HG02852 (cell line): ENCODE measurements around the gene TMEM11.
"Not testable (repeated sequence)": the region's sequence is repeated elsewhere in the genome, so short reads cannot be mapped to it uniquely, and the experiment has no call there.

Source experiments
- ATAC-seq: cut with Tn5 transposase; IDR thresholded peaks from one replicate; pipeline ENCODE4 v1.9.1; 2021; ENCODE audit warnings: mild to moderate bottlenecking, moderate library complexity; ENCODE audit not compliant: unreplicated experiment

The TMEM11 gene

GRCh38 chr17:21212826-21213637 lies 929 bp downstream of the TMEM11 start:
- no peak for ATAC-seq

GRCh38 chr17:21211825-21212479 lies 2.0 kb downstream of the TMEM11 start:
- ATAC-seq, result no peak

DNA sequence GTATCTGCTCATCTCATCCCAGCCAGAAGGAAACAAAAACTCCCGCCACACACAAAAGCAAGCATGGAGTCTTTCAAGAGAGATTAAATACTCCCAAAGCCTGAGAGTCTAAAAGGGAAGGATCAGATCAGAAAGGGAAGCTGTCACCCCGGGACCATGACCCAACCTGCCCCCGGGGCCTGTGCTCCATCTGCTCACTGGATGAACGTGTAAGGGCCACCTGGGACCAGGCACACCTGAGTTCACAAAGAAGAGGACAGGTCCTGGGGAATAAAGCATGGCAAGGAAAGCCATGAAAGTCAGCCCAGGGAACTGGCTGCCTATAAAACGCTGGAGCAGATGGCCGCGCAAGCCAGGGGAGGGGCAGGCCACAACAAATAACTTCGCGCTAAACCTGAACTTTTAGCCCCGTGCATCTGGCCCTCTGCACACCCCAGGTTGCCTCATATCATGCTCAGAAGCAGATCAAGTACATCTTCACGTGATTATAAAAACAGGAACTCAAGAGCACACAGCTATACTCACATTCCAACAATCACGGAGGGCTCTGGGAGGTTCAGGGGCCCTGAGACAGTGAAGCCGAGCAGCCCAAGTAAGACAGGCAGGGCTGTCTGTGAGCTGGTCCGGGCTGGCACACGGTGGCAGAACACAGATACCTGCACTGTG lies 3.4 kb downstream of the TMEM11 start:
- no peak for ATAC-seq

DNA sequence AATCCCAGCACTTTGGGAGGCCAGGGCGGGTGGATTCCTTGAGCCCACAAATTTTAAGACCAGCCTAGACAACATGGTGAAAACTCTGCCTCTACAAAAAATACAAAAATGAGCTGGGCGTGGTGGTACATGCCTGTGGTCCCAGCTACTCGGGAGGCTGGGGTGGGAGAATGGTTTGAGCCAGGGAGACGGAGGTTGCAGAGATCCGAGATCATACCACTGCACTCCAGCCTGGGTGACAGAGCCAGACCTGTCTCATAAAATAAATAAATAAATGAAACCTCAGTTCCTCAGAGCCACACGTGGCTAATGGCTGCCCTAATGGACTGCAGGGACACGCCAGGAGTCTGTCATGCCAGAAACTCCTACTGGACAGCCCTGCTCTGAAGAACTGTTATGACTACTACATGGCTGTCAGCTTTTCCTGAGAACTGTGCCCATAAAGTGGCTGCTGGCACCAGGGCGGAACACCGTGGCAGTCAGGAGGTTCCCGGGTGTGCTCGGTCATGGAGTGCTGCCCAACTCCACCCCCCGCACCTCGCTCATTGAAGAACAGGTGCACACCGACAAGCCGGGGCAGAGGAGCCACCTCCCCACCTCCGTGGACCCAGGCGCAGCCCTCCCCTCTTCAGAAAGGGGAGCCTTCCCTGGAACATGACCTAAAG lies 4.3 kb downstream of the TMEM11 start:
- ATAC-seq, result no peak

DNA sequence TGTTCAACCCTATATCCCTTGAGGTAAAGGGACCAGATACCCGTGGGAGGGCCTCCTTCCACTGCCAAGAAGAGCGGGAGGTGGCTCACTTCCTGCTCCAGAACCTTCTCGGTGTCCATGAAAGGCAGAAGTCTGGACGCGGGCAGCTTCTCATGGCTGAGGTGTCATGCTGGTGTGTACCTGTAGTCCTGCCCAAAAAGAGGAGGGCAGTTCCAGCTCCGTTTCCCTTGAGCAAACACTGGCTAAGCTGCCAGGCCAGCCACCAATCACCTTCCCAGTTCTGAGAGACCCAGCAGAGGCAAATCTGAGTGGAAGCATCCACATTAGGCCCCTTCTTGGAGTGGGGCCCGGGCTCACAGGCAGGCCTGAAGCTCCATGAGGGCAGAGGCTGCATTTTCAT lies 5.6 kb downstream of the TMEM11 start:
- no peak for ATAC-seq

GRCh38 chr17:21204935-21205334 lies 9.0 kb downstream of the TMEM11 start:
- no peak for ATAC-seq

DNA sequence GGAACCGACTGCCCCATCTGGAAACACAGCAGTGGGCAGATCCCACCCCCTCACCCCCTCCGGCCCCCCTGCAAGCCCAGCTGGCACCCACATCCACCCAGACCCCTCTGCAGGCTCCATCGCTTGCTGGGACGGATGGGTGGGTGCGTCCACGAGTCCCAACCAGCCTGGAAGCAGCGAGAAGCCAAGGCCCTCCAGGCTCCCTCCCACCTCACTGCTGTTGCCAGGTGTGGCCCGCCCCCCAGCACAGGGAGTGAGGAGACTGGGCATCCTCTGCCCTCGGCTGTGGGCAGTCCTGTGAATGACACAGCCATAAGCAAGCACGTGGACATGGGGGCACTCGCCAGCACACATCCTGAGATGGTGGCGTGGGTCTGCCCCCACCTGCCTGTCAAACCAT lies 11.4 kb downstream of the TMEM11 start:
- ATAC-seq, result no peak

GRCh38 chr17:21201874-21202273 lies 12.1 kb downstream of the TMEM11 start:
- ATAC-seq, result no peak

DNA sequence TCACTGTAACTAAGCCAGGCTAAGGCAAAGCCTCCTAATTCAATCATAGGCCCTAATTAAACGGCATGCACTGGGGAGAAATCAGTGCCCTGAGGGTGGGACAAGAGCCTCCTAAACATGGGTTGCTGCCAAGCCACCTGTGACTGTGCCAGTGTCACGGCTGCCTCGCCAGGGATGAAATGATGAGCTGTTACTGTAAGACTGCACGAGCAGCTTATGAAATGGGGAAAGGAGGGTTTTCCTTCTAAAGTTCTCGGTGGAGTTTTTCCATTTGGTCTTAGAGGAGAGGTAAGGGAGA lies 12.7 kb downstream of the TMEM11 start:
- ATAC-seq, result no peak

DNA sequence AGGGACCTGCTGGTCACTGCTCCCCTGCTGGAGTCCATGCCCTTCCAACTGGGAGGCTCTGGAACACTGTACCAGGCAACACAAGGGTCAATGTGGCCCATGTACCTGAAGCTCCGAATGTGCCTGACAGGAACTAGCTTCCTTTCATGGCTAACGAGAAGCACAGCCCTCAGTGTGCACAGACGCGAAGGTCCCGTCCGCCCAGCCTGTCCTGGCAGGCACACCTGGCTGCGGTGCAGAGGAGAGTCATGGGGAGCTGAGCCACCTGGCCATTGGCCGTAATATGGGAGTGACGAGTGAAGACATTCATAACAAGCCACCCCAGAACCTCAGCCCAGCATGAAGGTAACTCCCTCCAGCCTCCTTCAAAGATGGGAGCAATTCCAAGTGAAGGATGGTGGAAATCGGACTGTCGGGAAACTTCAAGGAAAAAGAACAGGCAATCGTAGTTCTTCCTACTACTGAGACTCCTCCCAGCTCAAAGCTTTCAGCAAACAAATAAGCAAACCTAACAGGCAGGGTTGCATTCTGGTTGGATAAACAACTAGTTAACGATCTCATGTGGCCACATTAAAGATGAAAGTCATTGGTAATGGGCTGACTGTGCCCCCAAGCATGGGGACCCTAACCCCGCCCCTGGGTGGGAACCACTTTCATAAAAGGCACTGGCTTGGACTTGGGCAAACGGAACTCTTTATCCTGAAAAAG lies 13.2 kb downstream of the TMEM11 start:
- no peak for ATAC-seq

DNA sequence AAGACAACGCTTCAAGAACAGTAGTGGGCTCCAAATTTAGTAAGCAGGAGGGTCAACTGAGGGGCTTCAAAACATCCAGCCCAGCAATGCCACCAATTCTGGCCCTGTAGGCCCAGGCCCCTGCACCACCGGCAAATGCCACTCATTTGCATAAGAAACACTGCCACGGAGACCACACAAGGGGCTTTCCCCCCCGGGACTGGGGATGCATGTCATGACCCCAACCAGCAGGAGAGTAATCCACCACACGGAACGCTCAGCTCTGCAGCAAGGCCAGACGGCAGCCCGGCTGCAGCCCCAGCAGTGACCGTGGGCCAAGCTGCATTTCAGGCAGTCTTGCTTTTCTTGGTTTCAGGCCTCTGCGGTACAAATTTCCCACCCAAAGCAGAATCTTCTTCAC lies 14.1 kb downstream of the TMEM11 start:
- ATAC-seq, result no peak

GRCh38 chr17:21199311-21199710 lies 14.7 kb downstream of the TMEM11 start:
- ATAC-seq, result no peak

- ATAC-seq, result no peak
These were observed 15.6 kb downstream of the TMEM11 start for GRCh38 chr17:21198411-21198810.

DNA sequence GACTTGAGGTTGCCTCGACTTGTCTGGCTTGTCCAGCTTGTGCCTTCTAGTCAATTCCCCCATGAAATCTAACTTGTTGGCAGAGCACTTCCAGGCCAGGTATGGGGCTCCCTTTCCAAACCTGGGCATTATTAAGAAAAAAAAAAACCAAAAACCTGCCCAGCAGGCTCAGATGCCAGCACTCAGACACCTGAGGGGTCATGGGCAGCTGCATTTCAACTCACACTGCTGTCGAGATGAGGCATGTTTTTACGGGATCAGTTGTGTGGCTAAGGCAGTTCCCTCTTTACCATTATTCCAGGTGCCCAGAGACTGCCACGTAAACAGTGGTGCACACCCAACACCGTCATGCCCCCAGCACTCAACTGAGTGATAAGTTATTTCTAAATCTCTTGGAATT lies 17.8 kb downstream of the TMEM11 start:
- no peak for ATAC-seq

DNA sequence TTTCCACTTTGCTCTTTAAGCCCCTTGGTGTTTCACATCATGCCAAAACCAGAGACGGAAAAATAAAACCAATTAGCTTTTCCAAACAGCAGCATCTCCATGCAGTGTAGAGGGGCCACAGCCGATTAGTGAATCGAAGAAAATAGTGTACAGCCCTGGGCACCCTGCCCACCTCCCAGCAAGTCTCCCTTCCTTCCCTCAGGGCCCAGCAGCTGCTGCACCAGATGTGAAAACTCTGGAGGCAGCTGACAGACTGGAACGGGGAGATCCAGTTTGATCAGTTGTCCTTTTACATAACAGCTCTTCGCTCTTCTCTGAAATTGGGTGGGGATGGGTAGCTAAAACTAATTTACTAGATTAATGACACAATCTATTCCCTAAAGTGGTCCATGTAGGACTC lies 19.3 kb downstream of the TMEM11 start:
- no peak for ATAC-seq

- ATAC-seq, result no peak
These were observed 19.7 kb downstream of the TMEM11 start for GRCh38 chr17:21194226-21194625.

DNA sequence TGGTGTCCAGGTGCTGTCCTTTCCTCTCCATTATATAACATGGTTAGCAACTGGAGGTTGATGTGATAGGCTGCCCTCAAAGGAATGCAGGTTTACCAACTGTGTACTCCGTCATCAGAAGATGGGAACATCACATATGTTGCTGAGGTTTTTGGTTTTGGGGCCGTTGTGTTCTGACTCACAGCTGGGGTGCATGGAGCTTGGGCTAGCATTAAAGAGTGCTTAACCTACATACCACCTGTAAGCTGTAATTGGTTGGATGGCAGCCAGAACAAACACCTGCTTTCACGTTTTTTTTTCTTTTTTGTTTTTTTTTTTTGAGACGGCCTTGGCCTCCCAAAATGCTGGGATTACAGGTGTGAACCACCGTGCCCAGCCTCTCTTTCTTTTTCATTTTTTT lies 20.9 kb downstream of the TMEM11 start:
- no peak for ATAC-seq

DNA sequence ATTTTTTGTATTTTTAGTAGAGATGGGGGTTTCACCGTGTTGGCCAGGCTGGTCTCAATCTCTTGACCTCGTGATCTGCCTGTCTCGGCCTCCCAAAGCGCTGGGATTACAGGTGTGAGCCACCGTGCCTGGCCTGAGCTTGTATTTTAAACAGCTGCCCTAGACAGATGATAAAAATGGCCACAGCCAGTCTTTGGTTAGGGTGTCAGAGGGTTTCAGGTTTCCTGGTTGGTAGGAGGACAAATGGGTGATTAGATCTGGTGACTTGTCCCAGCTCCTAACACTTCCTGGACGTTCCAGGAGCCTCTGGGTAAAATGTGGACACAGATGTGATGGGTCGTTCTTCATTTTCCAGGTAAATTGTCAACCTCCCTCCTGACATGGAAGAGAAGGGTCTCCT lies 21.5 kb downstream of the TMEM11 start:
- not testable (repeated sequence) for ATAC-seq

DNA sequence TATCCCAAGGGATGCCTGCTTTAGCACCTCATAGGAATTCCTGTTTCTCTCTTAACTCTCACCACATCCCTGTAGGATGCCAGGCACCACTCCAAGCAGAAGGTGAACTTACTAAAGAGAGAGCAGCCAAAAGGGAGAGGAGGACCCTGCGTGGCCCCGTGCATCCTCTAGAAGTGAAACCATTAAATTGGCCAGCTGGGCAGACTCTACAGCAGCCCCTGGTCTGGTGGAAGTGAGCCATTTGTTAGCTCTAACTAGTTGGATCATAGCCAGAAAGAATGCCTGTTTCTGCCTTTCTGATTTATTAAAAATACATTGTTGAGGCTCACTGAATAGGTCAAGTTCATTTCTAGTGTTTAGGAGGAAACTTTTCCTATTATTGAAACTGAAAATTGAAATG lies 22.3 kb downstream of the TMEM11 start:
- ATAC-seq, result no peak

- ATAC-seq, result no peak
These were observed 23.9 kb downstream of the TMEM11 start for GRCh38 chr17:21190078-21190477.

- ATAC-seq, result no peak
These were observed 24.6 kb downstream of the TMEM11 start for GRCh38 chr17:21189361-21189760.
